D341Med (cell line): ENCODE results near the gene ELAVL3.
"Not testable (repeated sequence)": the region's sequence is repeated elsewhere in the genome, so short reads cannot be mapped to it uniquely, and the experiment has no call there.

Experiments
- DNase-seq: peaks from one replicate; pipeline ENCODE4 v3.0.0; 2012; ENCODE audit warnings: low spot score

The ELAVL3 gene

GRCh38 chr19:11406703-11407236 is 74.1 kb downstream of the ELAVL3 start:
- DNase-seq, result not testable (repeated sequence)

GRCh38 chr19:11405846-11406643 is 74.8 kb downstream of the ELAVL3 start:
- DNase-seq, result peak; percentile 74

GRCh38 chr19:11404588-11405222 is 76.1 kb downstream of the ELAVL3 start:
- no peak for DNase-seq

- DNase-seq, result peak; percentile 33
These were observed 78.9 kb downstream of the ELAVL3 start for GRCh38 chr19:11401808-11402543.
